Measurements from ENCODE around the gene MAP7D2. TPM values are rescaled to one million over a fixed set of nuclear protein-coding genes. Genes with fewer than 3 reads are reported as not detected.

The MAP7D2 gene
- total and polyA plus RNA-seq, 2 of the 13 experiments (the other 11 are each of a cell fraction or from before 2014, with no cell fraction given) = 9.6 to 10.5 TPM

DNA sequence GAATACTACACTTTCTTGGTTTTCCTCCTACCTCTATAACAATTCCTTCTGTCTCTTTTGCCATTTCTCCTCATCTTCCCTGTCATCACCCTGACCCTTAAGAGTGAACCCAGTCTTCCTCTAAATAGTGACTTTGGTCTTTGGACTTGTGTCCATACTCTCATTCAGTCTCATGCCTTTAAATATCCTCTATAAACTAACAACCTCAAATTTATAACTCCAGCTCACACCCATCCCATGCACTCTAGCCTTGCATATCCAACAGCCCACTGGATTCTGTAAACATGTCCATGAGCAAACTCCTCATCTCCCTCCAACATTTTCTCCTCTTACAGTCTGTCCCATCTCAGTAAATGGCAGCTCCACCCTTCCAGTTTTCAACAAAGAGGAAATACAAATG, 140.9 kb downstream of the MAP7D2 start:
- intact Hi-C loops (cut with micrococcal nuclease; ENCODE audit: unreplicated experiment) = no loop called here

More for the DNA sequence above, 140.9 kb downstream of the MAP7D2 start:
- no peak for DNase-seq (ENCODE audit: low spot score)
- no peak for TF ChIP-seq GATAD2A (CRISPR knock-in tag; IDR thresholded peaks at IDR 0.05)
- TF ChIP-seq ZKSCAN1 (IDR thresholded peaks at IDR 0.05; ENCODE audit: low read length) = no peak
- no peak for TF ChIP-seq ZNF564 (CRISPR knock-in tag; IDR thresholded peaks at IDR 0.05)
- no peak for TF ChIP-seq KDM5A (IDR thresholded peaks at IDR 0.05; ENCODE audit: borderline replicate concordance, low read length)
- TF ChIP-seq TOE1 (CRISPR knock-in tag; IDR thresholded peaks at IDR 0.05) = no peak
- TF ChIP-seq ZNF205 (CRISPR knock-in tag; IDR thresholded peaks at IDR 0.05) = no peak
- no peak for TF ChIP-seq MXD1 (CRISPR knock-in tag; IDR thresholded peaks at IDR 0.05)
- TF ChIP-seq, protein P1, sequence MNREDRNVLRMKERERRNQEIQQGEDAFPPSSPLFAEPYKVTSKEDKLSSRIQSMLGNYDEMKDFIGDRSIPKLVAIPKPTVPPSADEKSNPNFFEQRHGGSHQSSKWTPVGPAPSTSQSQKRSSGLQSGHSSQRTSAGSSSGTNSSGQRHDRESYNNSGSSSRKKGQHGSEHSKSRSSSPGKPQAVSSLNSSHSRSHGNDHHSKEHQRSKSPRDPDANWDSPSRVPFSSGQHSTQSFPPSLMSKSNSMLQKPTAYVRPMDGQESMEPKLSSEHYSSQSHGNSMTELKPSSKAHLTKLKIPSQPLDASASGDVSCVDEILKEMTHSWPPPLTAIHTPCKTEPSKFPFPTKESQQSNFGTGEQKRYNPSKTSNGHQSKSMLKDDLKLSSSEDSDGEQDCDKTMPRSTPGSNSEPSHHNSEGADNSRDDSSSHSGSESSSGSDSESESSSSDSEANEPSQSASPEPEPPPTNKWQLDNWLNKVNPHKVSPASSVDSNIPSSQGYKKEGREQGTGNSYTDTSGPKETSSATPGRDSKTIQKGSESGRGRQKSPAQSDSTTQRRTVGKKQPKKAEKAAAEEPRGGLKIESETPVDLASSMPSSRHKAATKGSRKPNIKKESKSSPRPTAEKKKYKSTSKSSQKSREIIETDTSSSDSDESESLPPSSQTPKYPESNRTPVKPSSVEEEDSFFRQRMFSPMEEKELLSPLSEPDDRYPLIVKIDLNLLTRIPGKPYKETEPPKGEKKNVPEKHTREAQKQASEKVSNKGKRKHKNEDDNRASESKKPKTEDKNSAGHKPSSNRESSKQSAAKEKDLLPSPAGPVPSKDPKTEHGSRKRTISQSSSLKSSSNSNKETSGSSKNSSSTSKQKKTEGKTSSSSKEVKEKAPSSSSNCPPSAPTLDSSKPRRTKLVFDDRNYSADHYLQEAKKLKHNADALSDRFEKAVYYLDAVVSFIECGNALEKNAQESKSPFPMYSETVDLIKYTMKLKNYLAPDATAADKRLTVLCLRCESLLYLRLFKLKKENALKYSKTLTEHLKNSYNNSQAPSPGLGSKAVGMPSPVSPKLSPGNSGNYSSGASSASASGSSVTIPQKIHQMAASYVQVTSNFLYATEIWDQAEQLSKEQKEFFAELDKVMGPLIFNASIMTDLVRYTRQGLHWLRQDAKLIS (CRISPR knock-in tag; IDR thresholded peaks at IDR 0.05) = no peak
- TF ChIP-seq, protein P2, sequence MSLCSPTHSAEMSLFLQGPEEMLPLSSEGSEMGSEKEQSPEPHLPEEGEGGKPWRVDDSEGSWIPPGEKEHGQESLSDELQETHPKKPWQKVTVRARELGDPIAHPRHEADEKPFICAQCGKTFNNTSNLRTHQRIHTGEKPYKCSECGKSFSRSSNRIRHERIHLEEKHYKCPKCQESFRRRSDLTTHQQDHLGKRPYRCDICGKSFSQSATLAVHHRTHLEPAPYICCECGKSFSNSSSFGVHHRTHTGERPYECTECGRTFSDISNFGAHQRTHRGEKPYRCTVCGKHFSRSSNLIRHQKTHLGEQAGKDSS (CRISPR knock-in tag; IDR thresholded peaks at IDR 0.05; ENCODE audit: borderline replicate concordance, low read depth) = no peak
- no peak for TF ChIP-seq ZNF552 (CRISPR knock-in tag; IDR thresholded peaks at IDR 0.05; ENCODE audit: borderline replicate concordance)
- no peak for TF ChIP-seq PPARG (CRISPR knock-in tag; conservative IDR thresholded peaks at IDR 0.05)
- no peak for TF ChIP-seq ZZZ3 (CRISPR knock-in tag; IDR thresholded peaks at IDR 0.05; ENCODE audit: borderline replicate concordance)
- TF ChIP-seq SMARCE1 (IDR thresholded peaks at IDR 0.05; ENCODE audit: borderline replicate concordance) = no peak
- TF ChIP-seq NR1H2 (CRISPR knock-in tag; IDR thresholded peaks at IDR 0.05; ENCODE audit: borderline replicate concordance, low read depth) = no peak
- TF ChIP-seq, protein P3, sequence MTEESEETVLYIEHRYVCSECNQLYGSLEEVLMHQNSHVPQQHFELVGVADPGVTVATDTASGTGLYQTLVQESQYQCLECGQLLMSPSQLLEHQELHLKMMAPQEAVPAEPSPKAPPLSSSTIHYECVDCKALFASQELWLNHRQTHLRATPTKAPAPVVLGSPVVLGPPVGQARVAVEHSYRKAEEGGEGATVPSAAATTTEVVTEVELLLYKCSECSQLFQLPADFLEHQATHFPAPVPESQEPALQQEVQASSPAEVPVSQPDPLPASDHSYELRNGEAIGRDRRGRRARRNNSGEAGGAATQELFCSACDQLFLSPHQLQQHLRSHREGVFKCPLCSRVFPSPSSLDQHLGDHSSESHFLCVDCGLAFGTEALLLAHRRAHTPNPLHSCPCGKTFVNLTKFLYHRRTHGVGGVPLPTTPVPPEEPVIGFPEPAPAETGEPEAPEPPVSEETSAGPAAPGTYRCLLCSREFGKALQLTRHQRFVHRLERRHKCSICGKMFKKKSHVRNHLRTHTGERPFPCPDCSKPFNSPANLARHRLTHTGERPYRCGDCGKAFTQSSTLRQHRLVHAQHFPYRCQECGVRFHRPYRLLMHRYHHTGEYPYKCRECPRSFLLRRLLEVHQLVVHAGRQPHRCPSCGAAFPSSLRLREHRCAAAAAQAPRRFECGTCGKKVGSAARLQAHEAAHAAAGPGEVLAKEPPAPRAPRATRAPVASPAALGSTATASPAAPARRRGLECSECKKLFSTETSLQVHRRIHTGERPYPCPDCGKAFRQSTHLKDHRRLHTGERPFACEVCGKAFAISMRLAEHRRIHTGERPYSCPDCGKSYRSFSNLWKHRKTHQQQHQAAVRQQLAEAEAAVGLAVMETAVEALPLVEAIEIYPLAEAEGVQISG (CRISPR knock-in tag; IDR thresholded peaks at IDR 0.05) = no peak
- TF ChIP-seq ZNF749 (CRISPR knock-in tag; IDR thresholded peaks at IDR 0.05; ENCODE audit: borderline replicate concordance) = no peak
- no peak for TF ChIP-seq POLR2AphosphoS5 (IDR thresholded peaks at IDR 0.05; ENCODE audit: low read depth, low read length)
- no peak for TF ChIP-seq ZSCAN20 (CRISPR knock-in tag; IDR thresholded peaks at IDR 0.05; ENCODE audit: borderline replicate concordance)
- H3K36me3 ChIP-seq (replicated peaks in 1 of 2; ENCODE audit: control insufficient read depth in 1 of 2, insufficient read depth in 2 of 2, low read length in 2 of 2) = no peaks in the 10 kb centered on the region
- no peak for FAIRE-seq
- no peak overlapping the region for H3K9ac ChIP-seq (ENCODE audit: insufficient read depth, low read depth, low read length)
- no peak overlapping the region for H2AFZ ChIP-seq (ENCODE audit: low read length)
- H4K20me1 ChIP-seq (ENCODE audit: insufficient read depth, low read length) = no peaks in the 10 kb centered on the region
- H3K4me1 ChIP-seq (ENCODE audit: insufficient read depth, low read length) = 0 out of 2 replicates have a peak, but pooled peaks cover 6% of the 10 kb centered on the region
- BruUV-seq (replicated peaks) = no TSS peak
- no peak overlapping the region for H3K4me3 ChIP-seq (replicated peaks in 1 of 3; ENCODE audit: insufficient read depth in 1 of 3, low read depth in 2 of 3, low read length in 3 of 3)
- ATAC-seq = no peak
- in situ Hi-C loops (cut with HindIII; ENCODE audit: extremely low pct_ligation_motif_present, low pct_unique_long_range_greater_than_20kb) = no loop called here
- no peaks in the 10 kb centered on the region for H3K9me3 ChIP-seq (ENCODE audit: low read length)
- ChIA-PET CTCF (ENCODE audit: low intra/inter-chr PET ratio, low total read pairs) (no interaction called here), POLR2A (no interaction called here)
- peaks cover 2% of the 10 kb centered on the region for H3K79me2 ChIP-seq (ENCODE audit: insufficient read depth, low read length)
- no peak overlapping the region for H3K27ac ChIP-seq (ENCODE audit: extremely low read length, insufficient read depth, low read length)
- H3K27me3 ChIP-seq (ENCODE audit: control insufficient read depth in 1 of 2, insufficient read depth in 2 of 2, low read length in 2 of 2) = no peaks in the 10 kb centered on the region
- no peak overlapping the region for H3K4me2 ChIP-seq (ENCODE audit: low read depth, low read length)

Measured in HepG2 (cell line).